Thymus (tissue), 11 donors: ENCODE results near the gene RNASE9. TPM values are rescaled to one million over a fixed set of nuclear protein-coding genes. Genes with fewer than 3 reads are reported as not detected.

Experiments
- DNase-seq, 9 donors: peaks; one replicate each; pipeline ENCODE4 v3.0.0-alpha.2; 2013; ENCODE audit warnings: low spot score in 9 of 9, low read depth in 6 of 9, missing footprints in 1 of 9
- H3K27ac ChIP-seq, 2 donors: one replicate each; pipeline ENCODE4 v1.5.1; 2013; ENCODE audit warnings: control low read depth in 1 of 2, low read depth in 1 of 2, low read length in 1 of 2, mild to moderate bottlenecking in 1 of 2, moderate library complexity in 1 of 2
- H3K27me3 ChIP-seq, 2 donors: one replicate each; pipeline ENCODE4 v1.5.1; 2013; ENCODE audit warnings: low read length in 1 of 2; ENCODE audit not compliant: control insufficient read depth in 2 of 2, insufficient read depth in 1 of 2
- H3K36me3 ChIP-seq, 2 donors: one replicate each; pipeline ENCODE4 v1.5.1; 2013; ENCODE audit warnings: low read length in 1 of 2, mild to moderate bottlenecking in 1 of 2, moderate library complexity in 1 of 2; ENCODE audit not compliant: control insufficient read depth in 2 of 2, insufficient read depth in 2 of 2
- H3K4me1 ChIP-seq, 2 donors: one replicate each; pipeline ENCODE4 v1.5.1; 2013; ENCODE audit warnings: low read length in 2 of 2; ENCODE audit not compliant: control insufficient read depth in 2 of 2, insufficient read depth in 2 of 2
- H3K4me3 ChIP-seq, 2 donors: one replicate each; pipeline ENCODE4 v1.5.1; 2013; ENCODE audit warnings: low read length in 2 of 2, control low read depth in 1 of 2, mild to moderate bottlenecking in 1 of 2
- H3K9me3 ChIP-seq, 2 donors: one replicate each; pipeline ENCODE4 v1.5.1; 2013; ENCODE audit warnings: low read length in 1 of 2, mild to moderate bottlenecking in 1 of 2; ENCODE audit not compliant: control insufficient read depth in 2 of 2, insufficient read depth in 1 of 2
- WGBS: extraction: QIAGEN DNeasy Blood & Tissue Kit; methylation state at CpG from one replicate; pipeline ENCODE4 v1.1.7; 2013; 5-methylcytosine and 5-hydroxymethylcytosine counted together
- polyA plus RNA-seq: library from polyadenylated mRNA; stranded (reverse); fragments of 200-250 nt; gene quantifications from one replicate; pipeline ENCODE4 v1.2.3, GENCODE V29; 2013
- total RNA-seq: library from RNA; stranded (reverse); fragments of 120-200 nt; gene quantifications from one replicate; pipeline ENCODE4 v1.2.4, GENCODE V29; 2013
- donor health status: healthy.

RNASE9 gene
- total and polyA plus RNA-seq, 2 donors = 0.02 TPM; not detected in 1

DNA sequence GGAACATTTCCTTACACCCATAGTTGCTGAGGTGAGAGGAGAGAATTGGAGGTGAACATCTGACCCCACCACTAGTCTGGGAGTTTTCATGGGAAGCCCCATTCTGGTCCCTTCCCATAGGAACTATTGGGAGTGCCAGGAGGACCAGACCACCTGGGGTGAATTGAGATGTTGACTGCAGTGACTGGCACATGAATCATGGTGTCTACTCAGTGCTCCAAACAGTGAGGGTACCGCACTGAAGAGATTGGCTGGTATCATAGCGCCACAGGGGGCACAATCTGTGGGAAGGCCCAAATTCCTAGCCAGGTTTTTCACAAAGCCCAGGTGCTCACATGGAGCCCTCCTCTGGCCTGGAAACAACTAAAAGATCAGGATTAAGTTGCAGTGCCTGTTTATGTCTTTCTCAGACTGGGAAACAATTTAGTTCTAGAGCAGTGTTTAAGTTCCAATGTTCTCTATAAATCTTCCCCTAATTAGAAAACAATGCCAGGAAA lies 3.7 kb upstream of the RNASE9 start:
- Histone ChIP-seq H3K4me3 (no peak overlapping the region), H3K27me3 (no peaks in the 10 kb centered on the region), H3K4me1 (no peaks in the 10 kb centered on the region), H3K9me3 (no peaks in the 10 kb centered on the region), H3K36me3 (no peaks in the 10 kb centered on the region), H3K27ac (no peak overlapping the region)
- over 99% methylated on average over 2 of the region's 2 CpGs for WGBS
- no peak for DNase-seq

DNA sequence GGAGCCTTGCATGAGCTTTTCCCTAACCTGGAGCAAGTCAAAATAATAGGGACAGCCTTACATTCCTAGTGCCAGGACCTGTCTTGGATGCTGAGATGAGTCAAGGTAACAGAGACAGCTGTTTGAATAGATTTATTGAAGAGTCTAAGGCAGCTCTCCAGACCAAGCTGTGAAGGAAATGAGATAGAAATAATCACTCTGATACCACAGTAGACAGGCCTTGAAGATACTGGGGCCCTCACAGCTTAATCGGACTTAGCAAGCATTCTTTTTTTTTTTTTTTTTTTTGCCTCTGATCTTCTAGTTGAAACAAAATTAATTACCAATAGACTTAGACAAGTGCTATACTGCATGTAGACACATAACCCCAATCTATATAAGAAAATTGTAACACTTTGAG lies 3.1 kb upstream of the RNASE9 start:
- no peaks in the 10 kb centered on the region for H3K4me1 ChIP-seq
- H3K4me3 ChIP-seq = no peak overlapping the region
- H3K27me3 ChIP-seq = no peaks in the 10 kb centered on the region
- 90% methylated on average over 1 of the region's 1 CpG for WGBS
- H3K27ac ChIP-seq = no peak overlapping the region
- H3K9me3 ChIP-seq = no peaks in the 10 kb centered on the region
- DNase-seq = no peak
- H3K36me3 ChIP-seq = no peaks in the 10 kb centered on the region

DNA sequence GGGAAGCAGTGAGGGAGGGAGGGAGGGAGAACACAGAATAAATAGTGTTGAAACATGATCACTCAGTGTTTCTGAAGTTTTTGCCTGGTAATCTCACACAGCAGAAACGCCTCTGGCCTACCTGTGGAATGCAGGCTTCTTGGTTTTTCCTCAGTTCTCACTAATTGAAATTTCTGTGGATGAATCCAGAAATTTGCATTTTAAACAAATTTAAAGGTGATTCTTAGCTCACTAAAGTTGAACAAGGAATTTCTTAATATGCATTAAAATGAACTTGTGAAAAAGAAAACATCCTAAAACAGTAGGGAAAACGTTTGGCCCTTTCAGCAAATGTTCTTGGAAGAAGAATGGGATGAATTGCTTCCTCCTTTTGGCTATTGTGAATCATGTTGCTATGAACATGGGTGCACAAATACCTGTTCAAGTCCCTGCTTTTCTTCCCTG lies 1.4 kb downstream of the RNASE9 start:
- DNase-seq = no peak
- Histone ChIP-seq H3K4me3 (no peak overlapping the region), H3K4me1 (no peaks in the 10 kb centered on the region), H3K27me3 (no peaks in the 10 kb centered on the region), H3K36me3 (no peaks in the 10 kb centered on the region), H3K27ac (no peak overlapping the region), H3K9me3 (no peaks in the 10 kb centered on the region)
- WGBS = 63% methylated on average over 2 of the region's 2 CpGs

- no peak for DNase-seq
- Histone ChIP-seq H3K27ac (no peak overlapping the region), H3K4me1 (no peaks in the 10 kb centered on the region), H3K36me3 (no peaks in the 10 kb centered on the region), H3K9me3 (no peaks in the 10 kb centered on the region), H3K27me3 (no peaks in the 10 kb centered on the region), H3K4me3 (no peak overlapping the region)
- WGBS = 93% methylated on average over 2 of the region's 2 CpGs
Observed at GRCh38 chr14:20557212-20557542, 3.7 kb downstream of the RNASE9 start.

DNA sequence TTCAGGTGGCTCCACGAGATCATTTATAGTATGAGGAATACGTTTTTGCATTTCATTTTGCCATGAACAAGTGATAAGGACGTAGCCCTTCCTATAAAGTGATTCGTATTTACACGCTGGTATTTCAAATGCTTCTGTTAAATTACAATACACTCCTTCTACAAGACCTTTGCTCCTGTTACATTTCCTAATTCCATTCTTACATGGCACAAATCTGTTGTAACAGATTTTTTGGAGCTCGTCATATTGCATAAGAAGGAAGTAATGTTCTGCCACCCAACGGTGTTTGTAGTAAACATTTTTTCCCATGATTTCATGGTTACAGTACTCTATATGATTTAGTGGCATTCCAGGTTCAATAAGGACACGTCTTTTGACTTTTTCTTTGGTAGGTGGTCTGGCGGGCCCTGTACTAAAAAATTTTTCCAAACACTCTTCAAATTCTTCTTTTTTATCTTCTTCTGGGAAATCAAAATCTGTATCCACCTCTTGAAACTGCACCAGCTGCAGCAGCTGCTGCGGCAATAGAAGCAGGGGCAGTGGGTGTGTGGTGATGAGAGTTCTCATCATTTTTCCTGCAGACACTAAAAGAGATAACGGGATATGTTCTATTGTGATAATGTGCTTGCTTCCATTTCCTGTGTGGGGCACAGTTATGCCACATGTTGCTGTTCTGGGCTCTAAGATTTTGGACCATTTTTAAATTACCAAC lies 4.2 kb downstream of the RNASE9 start:
- Histone ChIP-seq H3K4me1 (no peaks in the 10 kb centered on the region), H3K36me3 (no peaks in the 10 kb centered on the region), H3K27ac (no peak overlapping the region), H3K4me3 (no peak overlapping the region), H3K27me3 (no peaks in the 10 kb centered on the region), H3K9me3 (no peaks in the 10 kb centered on the region)
- no peak for DNase-seq
- WGBS = 93% methylated on average over 11 of the region's 11 CpGs

DNA sequence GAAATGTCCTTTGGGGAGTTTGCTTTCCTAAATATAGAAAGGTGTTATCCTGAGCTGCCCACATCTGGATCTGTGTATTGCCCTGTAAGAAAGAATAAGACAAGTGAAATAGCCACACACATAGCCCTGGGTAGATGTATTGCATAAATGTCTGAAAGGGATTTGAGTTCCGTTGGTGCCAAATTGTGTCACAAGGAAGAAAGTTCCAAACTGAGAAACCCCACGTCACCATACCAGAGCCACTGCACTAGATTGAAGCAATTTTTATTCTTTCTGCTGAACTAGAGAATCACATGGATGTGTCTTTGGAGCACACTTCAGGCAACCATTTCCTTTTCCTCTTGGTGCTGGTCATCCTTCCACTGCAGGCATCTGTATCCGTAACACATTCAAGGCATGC lies 5.0 kb downstream of the RNASE9 start:
- Histone ChIP-seq H3K36me3 (no peaks in the 10 kb centered on the region), H3K27ac (no peak overlapping the region), H3K4me1 (no peaks in the 10 kb centered on the region), H3K27me3 (no peaks in the 10 kb centered on the region), H3K9me3 (no peaks in the 10 kb centered on the region), H3K4me3 (no peak overlapping the region)
- WGBS = 98% methylated on average over 3 of the region's 3 CpGs
- no peak for DNase-seq

- no peak overlapping the region for H3K4me3 ChIP-seq
- no peaks in the 10 kb centered on the region for H3K27me3 ChIP-seq
- no peaks in the 10 kb centered on the region for H3K36me3 ChIP-seq
- no peaks in the 10 kb centered on the region for H3K4me1 ChIP-seq
- H3K27ac ChIP-seq = no peak overlapping the region
- no peaks in the 10 kb centered on the region for H3K9me3 ChIP-seq
- no peak for DNase-seq
Observed at GRCh38 chr14:20553024-20553423, 7.8 kb downstream of the RNASE9 start.

GRCh38 chr14:20551606-20552005 lies 9.2 kb downstream of the RNASE9 start:
- H3K4me3 ChIP-seq = no peak overlapping the region
- 97% methylated on average over 3 of the region's 3 CpGs for WGBS
- no peaks in the 10 kb centered on the region for H3K36me3 ChIP-seq
- no peak overlapping the region for H3K27ac ChIP-seq
- no peak for DNase-seq
- H3K4me1 ChIP-seq = no peaks in the 10 kb centered on the region
- no peaks in the 10 kb centered on the region for H3K27me3 ChIP-seq
- no peaks in the 10 kb centered on the region for H3K9me3 ChIP-seq

DNA sequence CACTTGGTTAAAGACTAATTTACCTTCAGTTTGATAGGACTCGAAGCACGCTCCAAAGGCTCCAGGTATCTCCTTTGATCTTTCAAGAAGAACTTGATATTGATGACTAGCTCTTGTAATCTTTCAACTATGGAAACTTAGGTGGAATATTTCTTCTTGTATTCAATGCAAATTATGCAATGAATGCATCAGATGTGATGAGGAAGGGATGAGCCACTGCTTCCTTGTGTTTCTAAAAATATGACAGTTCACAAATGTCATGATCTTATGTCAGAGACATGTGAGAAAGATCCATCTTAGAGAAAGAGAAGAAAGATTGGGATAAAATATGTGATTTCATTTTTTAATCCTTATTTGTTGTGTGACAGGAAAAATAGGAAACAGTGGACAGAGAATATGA lies 9.9 kb downstream of the RNASE9 start:
- Histone ChIP-seq H3K9me3 (no peaks in the 10 kb centered on the region), H3K4me3 (no peak overlapping the region), H3K36me3 (no peaks in the 10 kb centered on the region), H3K27me3 (no peaks in the 10 kb centered on the region), H3K27ac (no peak overlapping the region), H3K4me1 (no peaks in the 10 kb centered on the region)
- no peak for DNase-seq
- 98% methylated on average over 2 of the region's 2 CpGs for WGBS
